GM18517 (cell line): Measurements from ENCODE around the gene METTL24.

Experiments
- ATAC-seq: cut with Tn5 transposase; IDR thresholded peaks from one replicate; pipeline ENCODE4 v1.9.1; 2021; ENCODE audit warnings: mild to moderate bottlenecking, moderate library complexity; ENCODE audit not compliant: unreplicated experiment

METTL24 gene

DNA sequence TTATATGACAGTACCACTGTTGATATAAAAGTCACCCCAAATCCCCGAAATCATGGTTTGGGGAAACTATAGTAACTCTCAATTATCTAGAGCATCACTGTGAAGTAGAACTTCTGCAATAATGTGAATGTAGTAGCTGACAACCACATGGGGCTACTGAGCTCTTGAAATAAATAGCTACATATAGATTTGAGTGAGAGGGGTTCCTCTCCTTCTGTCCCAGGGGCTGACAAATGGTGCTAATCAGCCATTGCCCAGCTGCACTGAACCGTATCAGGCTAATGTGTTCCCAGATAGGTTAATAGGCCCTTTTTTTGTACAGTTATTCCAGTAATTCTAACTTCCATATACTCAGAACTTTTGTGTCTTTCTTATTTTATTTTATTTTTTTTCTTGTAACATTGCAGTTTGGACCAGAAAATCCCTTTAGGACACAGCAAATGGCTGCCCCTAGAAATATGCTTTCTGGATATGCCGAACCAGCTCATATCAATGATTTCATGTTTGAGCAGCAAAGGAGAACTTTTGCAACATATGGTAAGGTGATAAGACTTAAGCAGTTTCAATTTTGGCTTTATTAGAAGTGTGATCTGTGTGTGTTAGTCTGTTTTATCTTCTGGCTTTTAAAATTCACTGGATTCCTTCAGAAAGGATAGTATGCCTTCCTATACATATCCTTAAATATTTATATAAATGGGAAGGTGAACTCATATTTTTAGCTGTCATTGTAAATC is 156.8 kb downstream of the METTL24 start:
- ATAC-seq, result no peak

GRCh38 chr6:110198561-110198960 is 159.6 kb downstream of the METTL24 start:
- no peak for ATAC-seq

GRCh38 chr6:110196874-110197273 is 161.3 kb downstream of the METTL24 start:
- no peak for ATAC-seq

GRCh38 chr6:110195639-110196038 is 162.5 kb downstream of the METTL24 start:
- ATAC-seq, result no peak
